NCI-H2029 (cell line): ENCODE data around the gene MSRB1.
A peak's percentile ranks its signal among the peaks of the same experiment; 100 is the strongest.

Source experiments
- DNase-seq: peaks from one replicate; lab custom pipeline; 2025; lab: John Stamatoyannopoulos, UW

MSRB1 gene, protein sequence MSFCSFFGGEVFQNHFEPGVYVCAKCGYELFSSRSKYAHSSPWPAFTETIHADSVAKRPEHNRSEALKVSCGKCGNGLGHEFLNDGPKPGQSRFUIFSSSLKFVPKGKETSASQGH

DNA sequence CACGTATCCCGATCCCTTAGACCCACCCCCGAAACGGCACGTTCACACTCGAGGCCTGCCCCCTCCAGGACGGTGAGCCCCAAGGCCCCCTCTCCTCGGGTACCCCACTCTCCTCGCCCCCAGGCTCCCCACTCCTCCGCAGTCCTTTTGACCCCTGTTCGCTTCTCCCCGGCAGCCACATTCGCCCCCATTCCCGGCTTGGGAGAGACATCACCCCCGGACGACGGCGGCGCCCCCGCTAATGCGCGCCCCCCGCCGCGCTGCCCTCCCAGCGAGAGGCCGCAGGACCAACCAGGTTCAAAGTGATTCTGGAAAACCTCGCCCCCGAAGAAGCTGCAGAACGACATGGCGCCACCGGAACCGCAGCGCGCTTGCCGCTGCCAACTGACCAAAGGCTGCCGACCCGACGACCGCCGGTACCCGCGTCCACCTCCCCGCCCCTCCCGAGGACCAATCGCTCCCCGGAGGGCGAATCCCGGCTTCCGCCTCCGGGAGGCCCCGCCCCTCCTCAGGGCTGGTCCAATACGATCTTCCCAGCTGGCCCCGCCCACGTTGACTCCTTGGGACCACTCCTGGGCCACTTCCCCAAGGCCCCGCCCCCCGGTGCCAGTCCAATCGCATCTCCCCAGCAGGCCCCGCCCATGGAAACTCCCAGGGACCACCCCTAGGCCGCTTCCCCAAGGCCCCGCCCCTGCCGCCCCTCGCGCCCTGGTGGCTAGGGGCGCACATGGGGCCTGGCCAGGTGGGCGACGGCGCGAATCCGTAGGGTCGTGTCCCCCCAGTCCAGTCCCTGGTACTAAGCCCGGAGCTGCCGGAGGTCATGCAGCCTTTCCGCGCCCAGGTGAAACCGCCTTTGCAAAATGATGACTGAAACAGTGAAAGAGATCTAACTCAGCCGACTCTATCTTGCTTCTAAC is at the start of gene MSRB1:
MSRB1 (minus strand) TSS at position 390 of the 917 bp plus-strand sequence; CDS start at position 347, 43 bp downstream.
- peak; percentile 98 for DNase-seq

GRCh38 chr16:1991948-1992703 is 49.1 kb upstream of the MSRB1 start:
- DNase-seq: no peak

DNA sequence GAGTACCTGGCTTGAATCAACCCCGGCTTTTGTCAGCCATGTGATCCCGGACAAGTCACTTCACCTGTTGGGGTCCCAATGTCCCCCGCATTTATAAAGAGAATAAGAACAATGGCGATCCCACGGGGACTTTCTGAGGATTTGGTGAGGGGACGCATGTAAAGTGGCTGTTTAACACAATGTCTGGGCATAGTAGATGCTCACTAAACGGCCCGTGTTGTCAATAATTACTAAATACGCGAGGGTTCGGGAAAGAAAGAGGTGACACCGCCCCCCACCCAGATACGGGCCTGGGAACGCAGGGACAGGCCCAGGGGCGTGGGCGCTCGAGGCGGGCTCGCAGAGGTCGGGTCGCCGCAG is 48.6 kb upstream of the MSRB1 start:
- no peak for DNase-seq

- DNase-seq: no peak
Observed at GRCh38 chr16:1991135-1991551, 48.1 kb upstream of the MSRB1 start.

GRCh38 chr16:1990351-1991134 is 47.5 kb upstream of the MSRB1 start:
- DNase-seq: no peak

- DNase-seq: no peak
Observed at GRCh38 chr16:1990101-1990350, 47.0 kb upstream of the MSRB1 start.

DNA sequence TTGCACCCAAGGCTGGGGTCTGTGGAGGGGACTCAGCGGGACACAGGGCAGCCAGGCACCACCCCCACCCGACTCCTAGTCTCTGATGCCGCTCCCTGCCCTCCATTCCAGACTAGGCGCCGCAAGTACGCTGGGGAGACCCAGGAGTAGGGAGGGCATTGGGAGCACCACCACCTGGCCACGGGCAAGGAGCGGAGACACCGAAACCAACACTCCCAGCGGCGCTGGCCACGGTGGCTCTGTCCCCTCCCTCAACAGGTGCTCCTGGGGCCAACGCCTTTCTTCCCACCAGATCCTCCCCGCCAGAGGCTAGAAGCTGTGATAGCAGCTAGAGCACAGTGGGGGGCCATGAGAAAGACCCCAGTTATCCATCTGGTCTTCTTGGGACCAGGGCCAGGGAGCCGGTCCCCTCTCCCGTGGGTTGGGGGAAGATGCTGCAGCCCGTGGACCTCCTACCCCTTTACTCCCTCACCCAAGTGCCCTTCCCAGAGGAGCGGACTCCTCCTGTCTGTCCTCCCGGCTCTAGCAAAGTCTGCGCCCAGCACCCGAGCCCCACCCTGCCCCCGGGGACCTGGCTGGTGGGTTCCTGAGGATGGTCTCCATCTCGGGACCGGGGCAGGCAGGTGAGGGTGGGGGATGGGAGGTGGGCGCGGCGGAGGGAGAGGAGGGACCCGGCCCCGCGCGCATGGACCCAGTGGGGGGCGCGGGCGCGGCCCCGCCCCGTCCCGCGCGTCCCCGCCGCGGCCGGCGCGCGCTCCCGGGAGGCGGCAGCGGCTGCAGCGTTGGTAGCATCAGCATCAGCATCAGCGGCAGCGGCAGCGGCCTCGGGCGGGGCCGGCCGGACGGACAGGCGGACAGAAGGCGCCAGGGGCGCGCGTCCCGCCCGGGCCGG is 46.5 kb upstream of the MSRB1 start, which contains the start of gene SYNGR3:
SYNGR3 (plus strand) TSS at position 762 of the 892 bp plus-strand sequence. CDS start 133 bp downstream, outside the sequence.
- DNase-seq: no peak

- DNase-seq: no peak
Observed at GRCh38 chr16:1987198-1987597, 44.2 kb upstream of the MSRB1 start.

- DNase-seq: no peak
Observed at GRCh38 chr16:1985466-1986150, 42.6 kb upstream of the MSRB1 start.

GRCh38 chr16:1984347-1985225 is 41.6 kb upstream of the MSRB1 start:
- no peak for DNase-seq

- peak; percentile 72 for DNase-seq
Observed at GRCh38 chr16:1983544-1984346, 40.7 kb upstream of the MSRB1 start, which contains the start of gene GFER. GFER (plus strand) TSS chr16:1984193; CDS start chr16:1984219, 26 bp downstream.

DNA sequence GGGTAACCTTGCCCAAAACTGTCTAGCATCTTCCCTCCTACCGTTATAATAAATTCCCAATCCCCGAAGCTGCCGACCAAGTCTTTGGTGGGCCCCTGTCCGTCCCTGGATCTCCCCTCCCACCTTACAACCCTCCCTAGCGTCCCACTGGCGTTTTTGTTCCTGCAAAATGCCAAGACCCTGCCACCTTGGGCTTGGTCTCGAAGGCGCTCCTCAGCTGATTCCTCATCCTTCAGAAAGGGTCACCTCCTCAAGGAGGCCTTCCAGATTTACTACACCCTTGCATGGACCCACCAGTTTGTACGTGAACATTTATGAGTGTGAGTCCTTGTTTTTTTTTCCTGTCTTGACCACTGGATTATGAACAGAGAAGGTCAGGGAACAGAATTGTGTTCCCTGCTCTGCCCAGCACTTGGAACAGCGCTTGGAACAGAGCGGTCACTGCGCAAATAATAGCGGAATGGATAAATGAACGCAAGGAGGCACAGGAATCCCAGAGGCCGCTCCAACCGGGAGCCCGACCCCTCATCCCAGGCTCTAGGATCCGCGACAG is 40.1 kb upstream of the MSRB1 start:
- no peak for DNase-seq

DNA sequence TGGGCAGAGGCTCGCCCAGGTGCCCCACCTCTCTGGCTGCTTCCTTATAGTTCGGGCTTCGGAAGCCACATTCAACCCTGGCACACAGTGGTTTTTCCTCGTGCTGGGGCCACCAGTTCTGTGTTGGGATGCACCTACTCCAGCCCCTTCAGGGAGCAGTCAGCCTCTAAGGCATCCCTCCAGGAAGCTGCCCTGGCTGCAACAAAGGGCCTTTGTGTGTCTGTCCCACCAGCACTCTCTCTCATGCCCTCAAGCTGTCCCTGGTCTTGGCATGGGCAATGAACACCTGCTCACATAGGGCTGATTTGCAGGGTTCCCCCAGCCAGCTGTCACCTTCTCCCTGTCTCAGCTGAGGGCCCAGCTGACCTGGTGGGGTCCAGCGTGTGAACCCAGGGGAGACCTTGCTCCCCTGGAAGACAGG is 39.0 kb upstream of the MSRB1 start:
- DNase-seq: no peak

GRCh38 chr16:1981398-1981836 is 38.4 kb upstream of the MSRB1 start, which contains the start of gene NOXO1:
NOXO1 (minus strand) TSS chr16:1981469; CDS start chr16:1981179, 290 bp downstream.
- DNase-seq: no peak

- no peak for DNase-seq
Observed at GRCh38 chr16:1980770-1981087, 37.7 kb upstream of the MSRB1 start.

DNA sequence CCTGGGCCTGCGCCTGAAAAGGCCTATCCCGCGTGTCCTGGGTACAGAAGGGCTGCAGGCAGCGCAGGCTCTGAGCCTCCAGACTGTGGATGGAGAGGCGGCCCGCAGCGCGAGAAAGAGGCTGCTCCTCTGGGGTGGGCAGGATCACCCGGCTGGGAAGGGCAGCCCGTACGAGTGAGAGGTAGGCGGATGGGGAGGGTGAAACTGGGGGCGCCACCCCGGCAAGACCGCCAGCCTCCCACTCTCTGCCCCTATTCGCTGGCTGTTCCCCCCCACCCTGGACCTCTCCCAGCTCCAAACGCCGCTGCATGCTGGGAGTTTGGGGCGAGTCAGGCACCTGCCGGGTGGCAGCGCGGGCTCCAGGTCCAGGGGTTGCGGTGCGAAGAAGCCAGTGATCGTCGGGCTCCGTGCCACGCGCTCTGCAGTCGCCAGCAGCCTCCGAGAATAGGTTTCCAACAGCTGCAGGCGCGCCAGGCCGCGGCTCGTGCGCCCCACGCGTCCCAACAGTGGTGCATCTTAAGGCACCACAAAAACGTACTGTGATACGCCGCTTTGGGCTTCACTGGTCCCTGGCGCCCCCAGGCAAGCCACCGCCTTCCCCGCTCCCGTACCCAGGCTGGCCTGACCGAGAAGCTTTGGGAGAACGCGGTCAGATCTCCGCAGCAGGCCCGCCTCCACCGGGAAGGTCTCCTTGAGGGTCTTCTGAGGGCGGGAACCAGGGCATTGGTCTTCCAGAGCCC is 37.2 kb upstream of the MSRB1 start:
- DNase-seq: no peak

GRCh38 chr16:1979271-1980029 is 36.5 kb upstream of the MSRB1 start:
- peak; percentile 60 for DNase-seq
